K562 (cell line): ENCODE measurements around the gene TRIM38. TPM values are rescaled to one million over a fixed set of nuclear protein-coding genes. Genes with fewer than 3 reads are reported as not detected.

ENCODE experiments used
- BMI1 ChIP-seq: fragments of 150-350 bp; IDR thresholded peaks from 2 replicates; pipeline ENCODE4 v1.6.1; 2014; ENCODE audit warnings: low read length
- CBFA2T3 ChIP-seq: fragments of 450-650 bp; IDR thresholded peaks from 2 replicates; pipeline ENCODE4 v1.6.1; 2017
- CREBBP ChIP-seq: IDR thresholded peaks from one replicate; pipeline ENCODE4 v1.6.1; 2012; ENCODE audit warnings: low read depth, mild to moderate bottlenecking, control low read depth, inconsistent platforms, low read length
- HOXB6 ChIP-seq: fragments of 250-450 bp; sonication (Bioruptor Pico); IDR thresholded peaks from 2 replicates; pipeline ENCODE4 v1.5.1; 2022; ENCODE audit warnings: mild to moderate bottlenecking, borderline replicate concordance
- MCM3 ChIP-seq: fragments of 450-650 bp; IDR thresholded peaks from 2 replicates; pipeline ENCODE4 v1.6.1; 2016
- NFYB ChIP-seq: IDR thresholded peaks from 2 replicates; pipeline ENCODE4 v1.6.1; 2011; ENCODE audit warnings: mild to moderate bottlenecking, moderate library complexity; ENCODE audit not compliant: insufficient read length; ENCODE audit errors: extremely low read depth
- NR2C1 ChIP-seq, 2 experiments: fragments of 450-650 bp; IDR thresholded peaks; 2 replicates each; pipeline ENCODE4 v1.6.1; 2017; ENCODE audit warnings: mild to moderate bottlenecking in 2 of 2, antibody characterized with exemption in 1 of 2, inconsistent platforms in 1 of 2, missing compliant biosample characterization in 1 of 2, missing genetic modification characterization in 1 of 2
- SMARCE1 ChIP-seq: fragments of 450-650 bp; IDR thresholded peaks from 2 replicates; pipeline ENCODE4 v1.7.1; 2016; ENCODE audit warnings: mild to moderate bottlenecking
- SP2 ChIP-seq: IDR thresholded peaks from 2 replicates; pipeline ENCODE4 v1.6.1; 2011; ENCODE audit warnings: mild to moderate bottlenecking, low read depth, low read length, moderate library complexity; ENCODE audit not compliant: poor library complexity, severe bottlenecking; ENCODE audit errors: extremely low read depth
- TAL1 ChIP-seq: fragments of 450-650 bp; IDR thresholded peaks from 2 replicates; pipeline ENCODE4 v1.6.1; 2016; ENCODE audit warnings: mild to moderate bottlenecking
- ZC3H11A ChIP-seq: IDR thresholded peaks from 2 replicates; pipeline ENCODE4 v1.6.1; 2012; ENCODE audit warnings: low read depth, low read length, improper control_type of control experiment
- ZKSCAN3 ChIP-seq: fragments of 250-450 bp; sonication (Bioruptor Pico); IDR thresholded peaks from 2 replicates; pipeline ENCODE4 v1.4.0; 2020
- ZNF212 ChIP-seq: fragments of 450-650 bp; formaldehyde crosslinking; IDR thresholded peaks from 2 replicates; pipeline ENCODE4 v1.4.0; 2020; ENCODE audit warnings: mild to moderate bottlenecking
- polyA plus RNA-seq, 8 experiments: library from polyadenylated mRNA; depleted of rRNA in 4 of 8; stranded (reverse) in 5 of 8; unstranded in 3 of 8; fragments of >200 nt; fragmentation: Nextera tagmentation in 2 of 8; fragmentation: Illumina TruSeq in 1 of 8; extraction: Ambion mirVana in 2 of 8; extraction: Trizol in 1 of 8; gene quantifications; 2 replicates each; pipeline versions ENCODE4 v1.2.1 to v1.2.3, GENCODE V29; 2011 to 2014; ENCODE audit warnings: inconsistent platforms in 1 of 8, missing spikeins in 1 of 8
- total RNA-seq, 7 experiments: library from RNA; depleted of rRNA in 6 of 7; stranded (reverse); fragments of >200 nt in 6 of 7; fragmentation: Illumina TruSeq in 2 of 7; extraction: Trizol in 2 of 7; gene quantifications; 2 replicates each; pipeline versions ENCODE4 v1.2.1 to v1.2.3, GENCODE V29; 2011 to 2021; ENCODE audit warnings: low replicate concordance in 1 of 7
- TF ChIP-seq, protein P1 (sequence below), 2 experiments: fragments of 450-650 bp in 1 of 2; IDR thresholded peaks; 2 replicates each; pipeline ENCODE4 v1.6.1; 2011 to 2017; ENCODE audit warnings: low read depth in 2 of 2, antibody characterized with exemption in 1 of 2, borderline replicate concordance in 1 of 2, low read length in 1 of 2, mild to moderate bottlenecking in 1 of 2, mixed read lengths in 1 of 2; ENCODE audit not compliant: control insufficient read depth in 1 of 2
- TF ChIP-seq, protein P2 (sequence below): sonication (generic); formaldehyde crosslinking; IDR thresholded peaks from 2 replicates; pipeline ENCODE4 v1.8.1; 2023; ENCODE audit warnings: mild to moderate bottlenecking, missing genetic modification reagents
- TF ChIP-seq, protein P3 (sequence below): sonication (generic); formaldehyde crosslinking; IDR thresholded peaks from 2 replicates; pipeline ENCODE4 v1.8.1; 2023; ENCODE audit warnings: mild to moderate bottlenecking, missing genetic modification reagents, moderate library complexity
- TF ChIP-seq, protein P4 (sequence below): fragments of 250-450 bp; sonication (Bioruptor Pico); IDR thresholded peaks from 2 replicates; pipeline ENCODE4 v1.5.0; 2021; ENCODE audit warnings: mild to moderate bottlenecking, moderate library complexity

Gene TRIM38
- total and polyA plus RNA-seq, 9 of the 15 experiments (the other 6 are each of a cell fraction or from before 2014, with no cell fraction given) = 1.7 to 6.7 (median 6.3) TPM

DNA sequence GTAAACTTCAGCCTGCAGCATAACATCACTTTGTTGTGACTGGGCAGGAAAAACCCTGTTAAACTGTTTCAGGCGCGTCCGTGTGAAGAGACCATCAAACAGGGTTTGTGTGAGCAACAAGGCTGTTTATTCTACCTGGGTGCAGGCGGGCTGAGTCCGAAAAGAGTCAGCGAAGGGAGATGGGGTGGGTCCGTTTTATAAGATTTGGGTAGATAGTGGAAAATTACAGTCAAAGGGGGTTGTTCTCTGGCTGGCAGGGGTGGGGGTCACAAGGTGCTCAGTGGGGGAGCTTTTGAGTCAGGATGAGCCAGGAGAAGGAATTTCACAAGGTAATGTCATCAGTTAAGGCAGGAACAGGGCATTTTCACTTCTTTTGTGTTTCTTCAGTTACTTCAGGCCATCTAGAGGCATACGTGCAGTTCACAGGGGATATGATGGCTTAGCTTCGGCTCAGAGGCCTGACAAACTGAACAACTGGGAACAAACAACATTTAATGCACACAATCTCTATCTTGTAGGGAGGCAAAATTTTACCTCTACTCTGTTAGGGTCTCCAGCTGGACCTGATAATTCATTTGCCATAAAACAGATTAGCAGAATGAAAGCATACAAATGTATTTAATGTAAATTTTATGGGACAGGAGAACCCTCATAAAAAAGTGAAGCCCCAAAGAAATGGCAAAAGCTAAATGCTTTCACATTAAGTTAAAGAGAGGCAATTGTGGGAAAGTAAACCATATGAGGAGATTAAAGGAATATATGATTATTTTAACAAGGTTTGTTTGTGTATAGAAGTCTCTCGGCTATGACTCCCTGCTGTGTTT, 66.4 kb downstream of the TRIM38 start (continued):
- TF ChIP-seq, protein P1, sequence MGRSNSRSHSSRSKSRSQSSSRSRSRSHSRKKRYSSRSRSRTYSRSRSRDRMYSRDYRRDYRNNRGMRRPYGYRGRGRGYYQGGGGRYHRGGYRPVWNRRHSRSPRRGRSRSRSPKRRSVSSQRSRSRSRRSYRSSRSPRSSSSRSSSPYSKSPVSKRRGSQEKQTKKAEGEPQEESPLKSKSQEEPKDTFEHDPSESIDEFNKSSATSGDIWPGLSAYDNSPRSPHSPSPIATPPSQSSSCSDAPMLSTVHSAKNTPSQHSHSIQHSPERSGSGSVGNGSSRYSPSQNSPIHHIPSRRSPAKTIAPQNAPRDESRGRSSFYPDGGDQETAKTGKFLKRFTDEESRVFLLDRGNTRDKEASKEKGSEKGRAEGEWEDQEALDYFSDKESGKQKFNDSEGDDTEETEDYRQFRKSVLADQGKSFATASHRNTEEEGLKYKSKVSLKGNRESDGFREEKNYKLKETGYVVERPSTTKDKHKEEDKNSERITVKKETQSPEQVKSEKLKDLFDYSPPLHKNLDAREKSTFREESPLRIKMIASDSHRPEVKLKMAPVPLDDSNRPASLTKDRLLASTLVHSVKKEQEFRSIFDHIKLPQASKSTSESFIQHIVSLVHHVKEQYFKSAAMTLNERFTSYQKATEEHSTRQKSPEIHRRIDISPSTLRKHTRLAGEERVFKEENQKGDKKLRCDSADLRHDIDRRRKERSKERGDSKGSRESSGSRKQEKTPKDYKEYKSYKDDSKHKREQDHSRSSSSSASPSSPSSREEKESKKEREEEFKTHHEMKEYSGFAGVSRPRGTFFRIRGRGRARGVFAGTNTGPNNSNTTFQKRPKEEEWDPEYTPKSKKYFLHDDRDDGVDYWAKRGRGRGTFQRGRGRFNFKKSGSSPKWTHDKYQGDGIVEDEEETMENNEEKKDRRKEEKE (IDR thresholded peaks at IDR 0.05; ENCODE audit: borderline replicate concordance in 1 of 2, control insufficient read depth in 1 of 2, low read depth in 2 of 2, low read length in 1 of 2) = peak; percentile 10 to 65; a peak in 1 of 4 replicates
- TF ChIP-seq ZC3H11A (no peak), CBFA2T3 (no peak), TAL1 (no peak), ZNF212 (CRISPR knock-in tag) (no peak), HOXB6 (CRISPR knock-in tag) (no peak), MCM3 (no peak), BMI1 (no peak), SP2 (no peak), NFYB (no peak), SMARCE1 (no peak), NR2C1 (IDR thresholded peaks at IDR 0.05) (no peak), NR2C1 (tag; IDR thresholded peaks at IDR 0.05) (no peak; the same call in 1 of the 2 replicates), CREBBP (no peak), ZKSCAN3 (CRISPR knock-in tag) (no peak)
- TF ChIP-seq, protein P2, sequence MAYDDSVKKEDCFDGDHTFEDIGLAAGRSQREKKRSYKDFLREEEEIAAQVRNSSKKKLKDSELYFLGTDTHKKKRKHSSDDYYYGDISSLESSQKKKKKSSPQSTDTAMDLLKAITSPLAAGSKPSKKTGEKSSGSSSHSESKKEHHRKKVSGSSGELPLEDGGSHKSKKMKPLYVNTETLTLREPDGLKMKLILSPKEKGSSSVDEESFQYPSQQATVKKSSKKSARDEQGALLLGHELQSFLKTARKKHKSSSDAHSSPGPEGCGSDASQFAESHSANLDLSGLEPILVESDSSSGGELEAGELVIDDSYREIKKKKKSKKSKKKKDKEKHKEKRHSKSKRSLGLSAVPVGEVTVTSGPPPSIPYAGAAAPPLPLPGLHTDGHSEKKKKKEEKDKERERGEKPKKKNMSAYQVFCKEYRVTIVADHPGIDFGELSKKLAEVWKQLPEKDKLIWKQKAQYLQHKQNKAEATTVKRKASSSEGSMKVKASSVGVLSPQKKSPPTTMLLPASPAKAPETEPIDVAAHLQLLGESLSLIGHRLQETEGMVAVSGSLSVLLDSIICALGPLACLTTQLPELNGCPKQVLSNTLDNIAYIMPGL (CRISPR knock-in tag) = no peak
- TF ChIP-seq, protein P3, sequence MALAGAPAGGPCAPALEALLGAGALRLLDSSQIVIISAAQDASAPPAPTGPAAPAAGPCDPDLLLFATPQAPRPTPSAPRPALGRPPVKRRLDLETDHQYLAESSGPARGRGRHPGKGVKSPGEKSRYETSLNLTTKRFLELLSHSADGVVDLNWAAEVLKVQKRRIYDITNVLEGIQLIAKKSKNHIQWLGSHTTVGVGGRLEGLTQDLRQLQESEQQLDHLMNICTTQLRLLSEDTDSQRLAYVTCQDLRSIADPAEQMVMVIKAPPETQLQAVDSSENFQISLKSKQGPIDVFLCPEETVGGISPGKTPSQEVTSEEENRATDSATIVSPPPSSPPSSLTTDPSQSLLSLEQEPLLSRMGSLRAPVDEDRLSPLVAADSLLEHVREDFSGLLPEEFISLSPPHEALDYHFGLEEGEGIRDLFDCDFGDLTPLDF (CRISPR knock-in tag) = no peak
- TF ChIP-seq, protein P4, sequence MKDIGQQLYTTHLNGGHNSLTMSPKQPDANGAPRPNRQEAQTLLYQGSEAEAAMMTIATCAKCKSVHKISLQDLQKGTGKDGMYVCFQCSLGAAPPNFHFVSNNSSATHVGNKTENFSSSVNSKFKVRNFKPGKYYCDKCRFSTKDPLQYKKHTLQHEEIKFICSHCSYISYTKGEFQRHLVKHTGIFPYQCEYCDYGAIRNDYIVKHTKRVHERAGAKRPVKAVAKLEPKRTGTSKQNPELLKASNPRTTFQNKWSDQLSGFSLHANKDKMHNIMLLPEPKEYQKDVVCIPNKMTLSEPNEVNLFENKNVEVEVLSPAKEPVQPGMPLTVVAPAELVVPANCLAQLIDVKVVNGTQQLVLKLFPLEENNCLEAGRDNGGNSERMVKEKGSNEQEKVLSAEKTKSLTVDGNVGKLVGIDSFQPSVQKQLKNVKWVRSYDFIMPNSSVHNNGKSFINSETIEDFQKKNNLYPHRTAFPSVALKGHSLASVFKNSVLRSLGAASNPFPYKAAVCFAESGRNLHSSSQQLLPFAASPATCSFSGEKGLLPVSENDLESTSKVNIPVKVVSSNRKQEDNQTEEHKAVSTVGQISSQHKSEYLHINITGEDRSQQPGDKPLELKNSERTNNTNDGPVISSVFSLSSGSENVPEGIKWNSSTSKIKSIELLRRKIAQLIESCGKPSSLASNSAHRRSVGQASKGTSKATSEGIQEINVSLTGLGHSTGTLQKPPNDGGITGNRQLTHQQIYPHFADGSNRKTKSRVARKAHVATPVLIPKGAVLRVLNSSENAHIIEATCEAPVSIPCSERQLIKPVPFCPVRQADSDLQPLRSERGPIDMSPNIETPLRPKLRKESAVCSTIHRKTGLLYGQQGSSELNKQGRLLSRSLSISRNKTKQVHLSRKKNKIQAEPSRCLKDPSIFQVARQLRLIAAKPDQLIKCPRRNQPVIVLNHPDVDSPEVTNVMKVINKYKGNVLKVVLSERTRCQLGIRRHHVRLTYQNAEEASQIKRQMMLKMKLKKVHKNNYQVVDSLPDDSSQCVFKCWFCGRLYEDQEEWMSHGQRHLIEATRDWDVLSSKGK (CRISPR knock-in tag) = no peak
